Spleen (tissue), 7 donors: ENCODE data around the gene PRXL2B.

Experiments
- CTCF ChIP-seq, 11 experiments: fragments of 200-600 bp in 7 of 11; fragments of 450-650 bp in 4 of 11; sonication (generic) in 4 of 11; IDR thresholded peaks in 8 of 11; conservative IDR thresholded peaks in 3 of 11; 1 replicate in 7 of 11; 2 replicates in 4 of 11; pipeline versions ENCODE4 v1.4.0 to v1.8.0; 2016 to 2021; ENCODE audit warnings: antibody characterized with exemption in 11 of 11, inconsistent platforms in 4 of 11, mild to moderate bottlenecking in 1 of 11
- POLR2A ChIP-seq, 3 donors: fragments of 450-650 bp; IDR thresholded peaks; one replicate each; pipeline ENCODE4 v1.5.1; 2017; ENCODE audit warnings: antibody characterized with exemption in 3 of 3, mild to moderate bottlenecking in 1 of 3
- POLR2AphosphoS5 ChIP-seq, 3 donors: sonication (generic); formaldehyde crosslinking; IDR thresholded peaks; one replicate each; pipeline ENCODE4 v1.5.1; 2017; ENCODE audit warnings: antibody characterized with exemption in 3 of 3
- donor health status: DM: no; HTN: no; CAD: no; lungs with moderate emphysema.
- donor health status: DM: no; HTN: no; CAD: no.
- donor health status: DM: no; HTN: no; CAD: no.

GRCh38 chr1:2587071-2587859 is 688 bp downstream of the PRXL2B start:
- TF ChIP-seq POLR2A (IDR thresholded peaks at IDR 0.05) = no peak
- no peak for TF ChIP-seq CTCF (IDR thresholded peaks at IDR 0.05 in 8 of 11, conservative IDR thresholded peaks at IDR 0.05 in 3 of 11)
- peak in 2 of 3 donors; percentile 5 to 45 for TF ChIP-seq POLR2AphosphoS5 (IDR thresholded peaks at IDR 0.05)
